GM18505 (cell line): Measurements from ENCODE around the gene HOXD8.

Source experiments
- ATAC-seq: cut with Tn5 transposase; IDR thresholded peaks from one replicate; pipeline ENCODE4 v1.9.1; 2021; ENCODE audit not compliant: unreplicated experiment
- POLR2A ChIP-seq: IDR thresholded peaks from 4 replicates; pipeline ENCODE4 v1.6.1; 2011; ENCODE audit warnings: borderline replicate concordance; ENCODE audit not compliant: insufficient read depth, insufficient read length; ENCODE audit errors: extremely low read depth

HOXD8 gene

GRCh38 chr2:176110415-176111308 lies 18.8 kb upstream of the HOXD8 start:
- ATAC-seq: no peak
- no peak for TF ChIP-seq POLR2A

- no peak for ATAC-seq
Observed at GRCh38 chr2:176111309-176111663, 18.2 kb upstream of the HOXD8 start.

GRCh38 chr2:176111846-176112374 lies 17.6 kb upstream of the HOXD8 start:
- ATAC-seq: no peak
- no peak for TF ChIP-seq POLR2A

More at GRCh38 chr2:176111309-176111663, 18.2 kb upstream of the HOXD8 start:
- TF ChIP-seq POLR2A: no peak

GRCh38 chr2:176112375-176113302 lies 16.9 kb upstream of the HOXD8 start:
- no peak for ATAC-seq
- no peak for TF ChIP-seq POLR2A

- no peak for ATAC-seq
- TF ChIP-seq POLR2A: no peak
Observed at GRCh38 chr2:176114120-176114929, 15.2 kb upstream of the HOXD8 start.

- no peak for ATAC-seq
- no peak for TF ChIP-seq POLR2A
Observed at GRCh38 chr2:176114930-176115625, 14.4 kb upstream of the HOXD8 start.

GRCh38 chr2:176115883-176116813 lies 13.4 kb upstream of the HOXD8 start, which contains the start of gene HOXD10:
Gene HOXD10 (plus strand): TSS chr2:176116778. CDS start chr2:176116834, 56 bp downstream.
- no peak for ATAC-seq
- no peak for TF ChIP-seq POLR2A

GRCh38 chr2:176117162-176117822 lies 12.2 kb upstream of the HOXD8 start:
- no peak for ATAC-seq
- no peak for TF ChIP-seq POLR2A

GRCh38 chr2:176117823-176118371 lies 11.6 kb upstream of the HOXD8 start:
- TF ChIP-seq POLR2A: no peak
- ATAC-seq: no peak

- no peak for TF ChIP-seq POLR2A
- no peak for ATAC-seq
Observed at GRCh38 chr2:176118601-176119339, 10.7 kb upstream of the HOXD8 start.
